ENCODE results near the gene TBC1D22B. TPM values are rescaled to one million over a fixed set of nuclear protein-coding genes. Genes with fewer than 3 reads are reported as not detected.
A peak's percentile ranks its signal among the peaks of the same experiment; 100 is the strongest.

The TBC1D22B gene
- total RNA-seq, 1 donor from 2014 or later = 4.7 TPM

- Histone ChIP-seq H3K36me3 (ENCODE audit: control insufficient read depth, insufficient read depth, low read length) (peaks cover 21% of the 10 kb centered on the region), H3K4me3 (ENCODE audit: low read depth, low read length) (no peak overlapping the region), H3K27me3 (ENCODE audit: control insufficient read depth, insufficient read depth, low read length) (no peaks in the 10 kb centered on the region)
- no peak for FAIRE-seq
- DNase-seq (ENCODE audit: low read depth) = no peak
- TF ChIP-seq CTCF (IDR thresholded peaks at IDR 0.05; ENCODE audit: insufficient read depth, low read length, severe bottlenecking) = no peak
Observed at GRCh38 chr6:37317312-37318038, 59.9 kb downstream of the TBC1D22B start.

- no peak for FAIRE-seq
- H3K36me3 ChIP-seq (ENCODE audit: control insufficient read depth, insufficient read depth, low read length) = peaks cover 20% of the 10 kb centered on the region
- DNase-seq (ENCODE audit: low read depth) = no peak
- no peaks in the 10 kb centered on the region for H3K27me3 ChIP-seq (ENCODE audit: control insufficient read depth, insufficient read depth, low read length)
- TF ChIP-seq CTCF (IDR thresholded peaks at IDR 0.05; ENCODE audit: insufficient read depth, low read length, severe bottlenecking) = no peak
- no peak overlapping the region for H3K4me3 ChIP-seq (ENCODE audit: low read depth, low read length)
Observed at GRCh38 chr6:37319156-37319555, 61.6 kb downstream of the TBC1D22B start.

GRCh38 chr6:37319856-37320480, 62.4 kb downstream of the TBC1D22B start:
- peaks cover 20% of the 10 kb centered on the region for H3K36me3 ChIP-seq (ENCODE audit: control insufficient read depth, insufficient read depth, low read length)
- peak; percentile 29 for DNase-seq (ENCODE audit: low read depth)
- no peak for TF ChIP-seq CTCF (IDR thresholded peaks at IDR 0.05; ENCODE audit: insufficient read depth, low read length, severe bottlenecking)
- FAIRE-seq = no peak
- no peak overlapping the region for H3K4me3 ChIP-seq (ENCODE audit: low read depth, low read length)
- H3K27me3 ChIP-seq (ENCODE audit: control insufficient read depth, insufficient read depth, low read length) = no peaks in the 10 kb centered on the region

GRCh38 chr6:37320646-37321045, 63.1 kb downstream of the TBC1D22B start:
- H3K36me3 ChIP-seq (ENCODE audit: control insufficient read depth, insufficient read depth, low read length) = peaks cover 18% of the 10 kb centered on the region
- FAIRE-seq (no peak), DNase-seq (ENCODE audit: low read depth) (no peak)
- no peak overlapping the region for H3K4me3 ChIP-seq (ENCODE audit: low read depth, low read length)
- no peaks in the 10 kb centered on the region for H3K27me3 ChIP-seq (ENCODE audit: control insufficient read depth, insufficient read depth, low read length)
- TF ChIP-seq CTCF (IDR thresholded peaks at IDR 0.05; ENCODE audit: insufficient read depth, low read length, severe bottlenecking) = no peak

- DNase-seq (ENCODE audit: low read depth) (no peak), FAIRE-seq (no peak)
- no peak for TF ChIP-seq CTCF (IDR thresholded peaks at IDR 0.05; ENCODE audit: insufficient read depth, low read length, severe bottlenecking)
- H3K36me3 ChIP-seq (ENCODE audit: control insufficient read depth, insufficient read depth, low read length) = peaks cover 16% of the 10 kb centered on the region
- no peaks in the 10 kb centered on the region for H3K27me3 ChIP-seq (ENCODE audit: control insufficient read depth, insufficient read depth, low read length)
- H3K4me3 ChIP-seq (ENCODE audit: low read depth, low read length) = no peak overlapping the region
Observed at GRCh38 chr6:37321101-37321500, 63.5 kb downstream of the TBC1D22B start.

Measured in bronchial epithelial cell (primary cell).